Prostate gland (tissue), 2 donors: Measurements from ENCODE around the gene ARHGAP25.

Source experiments
- POLR2A ChIP-seq: fragments of 450-650 bp; IDR thresholded peaks from one replicate; pipeline ENCODE4 v1.6.1; 2016; ENCODE audit warnings: antibody characterized with exemption, mild to moderate bottlenecking
- POLR2AphosphoS5 ChIP-seq: sonication (generic); formaldehyde crosslinking; IDR thresholded peaks from one replicate; pipeline ENCODE4 v1.6.1; 2017; ENCODE audit warnings: antibody characterized with exemption
- TF ChIP-seq, protein P1 (sequence below), 4 experiments: fragments of 200-600 bp in 2 of 4; fragments of 450-650 bp in 2 of 4; sonication (generic) in 2 of 4; IDR thresholded peaks; 1 replicate in 3 of 4; 2 replicates in 1 of 4; pipeline ENCODE4 v1.5.1; 2016 to 2019; ENCODE audit warnings: antibody characterized with exemption in 4 of 4, mild to moderate bottlenecking in 2 of 4, moderate library complexity in 2 of 4

DNA sequence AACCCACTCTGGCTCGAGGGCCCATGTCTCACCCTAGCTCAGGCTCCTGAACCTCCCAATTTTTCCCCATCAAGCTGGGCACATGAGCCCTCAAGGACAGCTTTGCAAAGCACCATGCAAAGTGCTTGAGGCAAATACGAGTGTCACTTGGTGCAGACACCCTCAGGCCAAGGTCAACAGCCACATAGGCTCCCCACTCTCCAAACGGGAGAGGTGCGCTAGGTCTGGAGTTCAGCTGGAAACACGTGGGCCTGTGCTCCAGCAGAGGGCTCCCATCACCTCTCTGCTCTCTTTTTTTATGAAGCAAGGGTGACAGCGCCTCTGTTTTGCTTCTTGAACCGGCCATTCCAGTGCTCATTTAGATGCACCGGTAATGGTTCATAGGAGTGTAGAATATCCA, 11.9 kb upstream of the ARHGAP25 start:
- TF ChIP-seq POLR2A (no peak), POLR2AphosphoS5 (no peak)
- TF ChIP-seq, protein P1, sequence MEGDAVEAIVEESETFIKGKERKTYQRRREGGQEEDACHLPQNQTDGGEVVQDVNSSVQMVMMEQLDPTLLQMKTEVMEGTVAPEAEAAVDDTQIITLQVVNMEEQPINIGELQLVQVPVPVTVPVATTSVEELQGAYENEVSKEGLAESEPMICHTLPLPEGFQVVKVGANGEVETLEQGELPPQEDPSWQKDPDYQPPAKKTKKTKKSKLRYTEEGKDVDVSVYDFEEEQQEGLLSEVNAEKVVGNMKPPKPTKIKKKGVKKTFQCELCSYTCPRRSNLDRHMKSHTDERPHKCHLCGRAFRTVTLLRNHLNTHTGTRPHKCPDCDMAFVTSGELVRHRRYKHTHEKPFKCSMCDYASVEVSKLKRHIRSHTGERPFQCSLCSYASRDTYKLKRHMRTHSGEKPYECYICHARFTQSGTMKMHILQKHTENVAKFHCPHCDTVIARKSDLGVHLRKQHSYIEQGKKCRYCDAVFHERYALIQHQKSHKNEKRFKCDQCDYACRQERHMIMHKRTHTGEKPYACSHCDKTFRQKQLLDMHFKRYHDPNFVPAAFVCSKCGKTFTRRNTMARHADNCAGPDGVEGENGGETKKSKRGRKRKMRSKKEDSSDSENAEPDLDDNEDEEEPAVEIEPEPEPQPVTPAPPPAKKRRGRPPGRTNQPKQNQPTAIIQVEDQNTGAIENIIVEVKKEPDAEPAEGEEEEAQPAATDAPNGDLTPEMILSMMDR (IDR thresholded peaks at IDR 0.05) = no peak
